IMR-90 (cell line): ENCODE measurements around the gene UBA1. TPM values are rescaled to one million over a fixed set of nuclear protein-coding genes. Genes with fewer than 3 reads are reported as not detected.

ENCODE experiments used
- ATAC-seq: fragments of 200-7000 bp; cut with Tn5 transposase; 2 replicates; pipeline ENCODE4 v1.9.1; 2020; ENCODE audit warnings: low read depth, mild to moderate bottlenecking, moderate library complexity
- BruUV-seq: library from RNA; stranded (reverse); fragments of 400-500 nt; replicated peaks from 2 replicates; lab custom pipeline; 2021; lab: Mats Ljungman, UMichigan
- CTCF ChIA-PET: fragments of 300-600 bp; formaldehyde crosslinking; extraction: SDS; loops from one replicate; lab custom pipeline; 2021; ENCODE audit warnings: antibody characterized with exemption; lab: Yijun Ruan, JAX
- POLR2A ChIA-PET: fragments of 300-600 bp; sonication (Branson Sonifier 250); formaldehyde crosslinking; loops from one replicate; lab custom pipeline; 2022; ENCODE audit warnings: antibody characterized with exemption; ENCODE audit not compliant: unreplicated experiment; lab: Charles Lee
- DNase-seq: peaks from one replicate; pipeline ENCODE4 v3.0.0; 2013
- H2AFZ ChIP-seq: replicated peaks from 2 replicates; pipeline ENCODE3; 2013; ENCODE audit warnings: low read length, mild to moderate bottlenecking; ENCODE audit not compliant: poor library complexity
- H2AK5ac ChIP-seq: 2 replicates; pipeline ENCODE4 v1.6.1; 2013; ENCODE audit warnings: low read depth, low read length, inconsistent platforms
- H2AK9ac ChIP-seq: replicated peaks from 2 replicates; pipeline ENCODE3; 2013; ENCODE audit warnings: mild to moderate bottlenecking, low read depth, low read length, moderate library complexity; ENCODE audit not compliant: poor library complexity
- H2BK120ac ChIP-seq: 2 replicates; pipeline ENCODE4 v1.6.1; 2013; ENCODE audit warnings: low read depth, low read length, inconsistent platforms
- H2BK15ac ChIP-seq: 3 replicates; pipeline ENCODE4 v1.6.1; 2013; ENCODE audit warnings: low read depth, low read length, inconsistent platforms
- H2BK20ac ChIP-seq: 2 replicates; pipeline ENCODE4 v1.6.1; 2013; ENCODE audit warnings: low read depth, mild to moderate bottlenecking, inconsistent platforms, low read length, moderate library complexity
- H2BK5ac ChIP-seq: 2 replicates; pipeline ENCODE4 v1.6.1; 2013; ENCODE audit warnings: mild to moderate bottlenecking, low read depth, low read length, inconsistent platforms; ENCODE audit not compliant: poor library complexity, severe bottlenecking
- H3K14ac ChIP-seq: replicated peaks from 2 replicates; pipeline ENCODE4 v1.6.1; 2013; ENCODE audit warnings: low read depth, low read length, inconsistent platforms
- H3K18ac ChIP-seq: 2 replicates; pipeline ENCODE4 v1.6.1; 2013; ENCODE audit warnings: low read depth, low read length, control low read depth
- H3K23ac ChIP-seq: 2 replicates; pipeline ENCODE4 v1.6.1; 2013; ENCODE audit warnings: low read depth, low read length, inconsistent platforms
- H3K27ac ChIP-seq: 2 replicates; pipeline ENCODE4 v1.5.1; 2013; ENCODE audit warnings: mild to moderate bottlenecking, control low read depth, low read length; ENCODE audit not compliant: insufficient read depth
- H3K27me3 ChIP-seq: 2 replicates; pipeline ENCODE4 v1.6.1; 2013; ENCODE audit warnings: low read length; ENCODE audit not compliant: control insufficient read depth, insufficient read depth
- H3K36me3 ChIP-seq: 2 replicates; pipeline ENCODE4 v1.6.1; 2013; ENCODE audit warnings: low read length, mixed read lengths; ENCODE audit not compliant: control insufficient read depth, insufficient read depth
- H3K4ac ChIP-seq: 2 replicates; pipeline ENCODE4 v1.6.1; 2013; ENCODE audit warnings: low read depth, low read length, inconsistent platforms
- H3K4me1 ChIP-seq: 2 replicates; pipeline ENCODE4 v1.6.1; 2013; ENCODE audit warnings: low read length, mixed read lengths; ENCODE audit not compliant: control insufficient read depth, insufficient read depth
- H3K4me2 ChIP-seq: 2 replicates; pipeline ENCODE4 v1.6.1; 2013; ENCODE audit warnings: low read depth, mild to moderate bottlenecking, control low read depth, low read length, moderate library complexity
- H3K4me3 ChIP-seq: 2 replicates; pipeline ENCODE4 v1.5.1; 2013; ENCODE audit warnings: low read depth, mild to moderate bottlenecking, control low read depth, low read length, moderate library complexity; ENCODE audit not compliant: insufficient read depth
- H3K56ac ChIP-seq: 2 replicates; pipeline ENCODE4 v1.6.1; 2013; ENCODE audit warnings: low read length, inconsistent platforms; ENCODE audit not compliant: insufficient read depth; ENCODE audit errors: extremely low read depth
- H3K79me1 ChIP-seq, 2 experiments: 2 replicates each; pipeline ENCODE4 v1.6.1; 2013; ENCODE audit warnings: low read length in 2 of 2, inconsistent platforms in 1 of 2, low read depth in 1 of 2
- H3K9ac ChIP-seq: 2 replicates; pipeline ENCODE4 v1.6.1; 2013; ENCODE audit warnings: low read depth, low read length, control low read depth
- H3K9me1 ChIP-seq: 2 replicates; pipeline ENCODE4 v1.6.1; 2013; ENCODE audit warnings: low read length, inconsistent platforms; ENCODE audit not compliant: insufficient read depth
- H3K9me3 ChIP-seq: 2 replicates; pipeline ENCODE4 v1.6.1; 2013; ENCODE audit warnings: low read length; ENCODE audit not compliant: control insufficient read depth, insufficient read depth
- H4K20me1 ChIP-seq: 2 replicates; pipeline ENCODE4 v1.6.1; 2013; ENCODE audit warnings: low read length, inconsistent platforms; ENCODE audit not compliant: insufficient read depth
- H4K5ac ChIP-seq: 2 replicates; pipeline ENCODE4 v1.6.1; 2013; ENCODE audit warnings: mild to moderate bottlenecking, low read depth, low read length, control low read depth
- H4K8ac ChIP-seq, 2 experiments: 2 replicates each; pipeline ENCODE4 v1.6.1; 2013; ENCODE audit warnings: low read depth in 2 of 2, low read length in 2 of 2, control low read depth in 1 of 2, inconsistent platforms in 1 of 2
- H4K91ac ChIP-seq: 2 replicates; pipeline ENCODE4 v1.6.1; 2013; ENCODE audit warnings: low read depth, low read length, inconsistent platforms; ENCODE audit not compliant: insufficient read depth
- FOS ChIP-seq: fragments of 150-350 bp; IDR thresholded peaks from 2 replicates; pipeline ENCODE4 v1.6.1; 2016; ENCODE audit warnings: low read depth, low read length
- MXI1 ChIP-seq: IDR thresholded peaks from 2 replicates; pipeline ENCODE4 v1.6.1; 2012; ENCODE audit warnings: low read depth, mild to moderate bottlenecking, low read length, moderate library complexity, borderline replicate concordance
- RAD21 ChIP-seq: IDR thresholded peaks from 2 replicates; pipeline ENCODE4 v1.6.1; 2012; ENCODE audit warnings: low read length, improper control_type of control experiment
- RFX5 ChIP-seq: IDR thresholded peaks from 2 replicates; pipeline ENCODE4 v1.8.0; 2012; ENCODE audit warnings: low read depth, mild to moderate bottlenecking, low read length, moderate library complexity
- WGBS, 2 experiments: methylation state at CpG; one replicate each; pipeline versions ENCODE4 v1.1.5 to v1.1.7; 2013; ENCODE audit warnings: missing lambda C conversion rate in 2 of 2; ENCODE audit not compliant: insufficient read length in 1 of 2; ENCODE audit errors: extremely low coverage in 2 of 2; 5-methylcytosine and 5-hydroxymethylcytosine counted together
- dilution Hi-C: fragments of 300-500 bp; cut with HindIII; formaldehyde crosslinking; loops from one replicate; pipeline ENCODE4 v1.14.3; 2018; ENCODE audit warnings: low sequenced_read_pairs; ENCODE audit not compliant: unreplicated experiment
- in situ Hi-C: fragments of 300-500 bp; cut with MboI; formaldehyde crosslinking; loops from 3 replicates; pipeline ENCODE4 v1.14.3; 2019; ENCODE audit warnings: low sequenced_read_pairs, inconsistent platforms, mixed read lengths
- intact Hi-C: fragments of 100-400 bp; cut with micrococcal nuclease; formaldehyde crosslinking; loops from 2 replicates; pipeline ENCODE4 v1.10.0; 2022
- polyA plus RNA-seq, 3 experiments: library from polyadenylated mRNA; depleted of rRNA; stranded (reverse); fragments of >200 nt; gene quantifications; 2 replicates each; pipeline ENCODE4 v1.2.3, GENCODE V29; 2012; ENCODE audit warnings: low replicate concordance in 1 of 3
- total RNA-seq: library from RNA; depleted of rRNA; stranded (reverse); fragments of >200 nt; gene quantifications from 2 replicates; pipeline ENCODE4 v1.2.3, GENCODE V29; 2012

UBA1 gene
- total and polyA plus RNA-seq, 2 of the 4 experiments (the other 2 are of a cell fraction): 299 to 343 TPM

- H3K4me1 ChIP-seq: 0 out of 2 replicates have a peak, but pooled peaks cover 1% of the 10 kb centered on the region
- ChIA-PET POLR2A (no interaction called here), CTCF (no interaction called here)
- no peak overlapping the region for H3K9ac ChIP-seq
- H3K36me3 ChIP-seq: peaks cover 46% of the 10 kb centered on the region
- no peak overlapping the region for H3K27ac ChIP-seq
- H2BK20ac ChIP-seq: no peak overlapping the region
- no peak overlapping the region for H3K23ac ChIP-seq
- no peak overlapping the region for H3K14ac ChIP-seq
- intact Hi-C loops: no loop called here
- in situ Hi-C loops: no loop called here
- peaks cover 10% of the 10 kb centered on the region; the same call in 1 of the 2 replicates for H3K27me3 ChIP-seq
- H3K56ac ChIP-seq: no peak overlapping the region
- peaks cover 5% of the 10 kb centered on the region in 2 experiments; a peak in 1 of 4 replicates for H3K79me1 ChIP-seq
- no peak for ATAC-seq
- H4K5ac ChIP-seq: no peak overlapping the region
- TF ChIP-seq MXI1 (no peak), RAD21 (no peak), FOS (no peak), RFX5 (no peak)
- dilution Hi-C loops: no loop called here
- no peak overlapping the region for H2AK5ac ChIP-seq
- H3K4me2 ChIP-seq: no peak overlapping the region
- 94% methylated on average over 7 of the region's 12 CpGs; no CpG with 5 or more reads in 1 of the 2 experiments for WGBS, 2 experiments
- H2AK9ac ChIP-seq: no peak overlapping the region
- H2BK15ac ChIP-seq: no peak overlapping the region
- H3K9me1 ChIP-seq: no peaks in the 10 kb centered on the region; the same call in 1 of the 2 replicates
- DNase-seq: no peak
- no peaks in the 10 kb centered on the region for H3K9me3 ChIP-seq
- H3K4ac ChIP-seq: no peak overlapping the region
- no TSS peak for BruUV-seq
- no peak overlapping the region for H3K4me3 ChIP-seq
- no peak overlapping the region for H2BK120ac ChIP-seq
- no peak overlapping the region for H2BK5ac ChIP-seq
- H2AFZ ChIP-seq: no peak overlapping the region
- no peak overlapping the region for H4K8ac ChIP-seq
- no peak overlapping the region for H4K91ac ChIP-seq
- no peak overlapping the region for H3K18ac ChIP-seq
- H4K20me1 ChIP-seq: peaks cover 7% of the 10 kb centered on the region; the same call in 1 of the 2 replicates
Measured at GRCh38 chrX:47228550-47229270, 35.1 kb downstream of the UBA1 start.
